HG02642 (cell line): ENCODE data around the gene PWWP2A.

Source experiments
- ATAC-seq: cut with Tn5 transposase; IDR thresholded peaks from one replicate; pipeline ENCODE4 v1.9.1; 2021; ENCODE audit warnings: mild to moderate bottlenecking; ENCODE audit not compliant: unreplicated experiment, poor library complexity

The PWWP2A gene

DNA sequence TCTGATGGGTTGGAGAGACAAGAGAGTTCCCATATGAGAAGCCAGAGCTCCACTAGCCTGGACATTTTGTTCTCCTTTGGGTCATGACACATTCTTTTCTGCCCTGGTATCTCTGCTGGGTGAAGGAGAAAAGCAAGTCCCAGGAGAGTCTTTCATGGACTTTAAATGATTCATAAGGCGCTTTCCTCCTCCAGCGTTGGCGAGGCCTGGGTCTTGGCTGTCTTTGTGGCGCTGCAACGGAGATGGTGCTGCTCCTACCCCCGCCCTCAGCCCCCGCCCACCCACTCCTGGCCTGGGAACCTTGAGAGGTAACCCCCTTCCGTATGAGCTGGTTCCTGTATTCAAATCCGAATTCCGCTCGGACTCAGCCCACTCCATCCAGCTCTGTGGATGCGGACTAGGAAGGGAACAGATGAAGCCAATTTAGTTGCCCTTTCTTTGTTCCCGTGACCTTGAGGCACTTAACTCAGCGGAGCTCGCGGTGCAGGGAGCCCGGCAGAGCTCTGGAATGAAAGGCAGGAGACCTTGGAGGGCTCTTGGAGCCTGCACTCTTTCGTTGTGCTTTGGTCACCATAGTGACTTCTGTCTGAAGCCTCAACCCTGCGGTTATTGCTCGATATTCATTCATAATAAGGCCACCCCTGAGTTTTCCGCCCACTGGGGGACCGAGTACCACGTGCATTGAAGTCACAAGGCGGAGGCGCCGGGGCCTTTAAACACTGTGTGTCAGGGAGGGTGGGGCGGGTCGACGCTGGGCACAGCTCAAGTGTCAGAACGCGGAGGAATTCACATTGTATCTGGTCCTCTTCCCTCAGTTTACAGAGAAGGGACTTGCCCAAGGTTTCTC lies 14.0 kb upstream of the PWWP2A start:
- ATAC-seq: no peak

DNA sequence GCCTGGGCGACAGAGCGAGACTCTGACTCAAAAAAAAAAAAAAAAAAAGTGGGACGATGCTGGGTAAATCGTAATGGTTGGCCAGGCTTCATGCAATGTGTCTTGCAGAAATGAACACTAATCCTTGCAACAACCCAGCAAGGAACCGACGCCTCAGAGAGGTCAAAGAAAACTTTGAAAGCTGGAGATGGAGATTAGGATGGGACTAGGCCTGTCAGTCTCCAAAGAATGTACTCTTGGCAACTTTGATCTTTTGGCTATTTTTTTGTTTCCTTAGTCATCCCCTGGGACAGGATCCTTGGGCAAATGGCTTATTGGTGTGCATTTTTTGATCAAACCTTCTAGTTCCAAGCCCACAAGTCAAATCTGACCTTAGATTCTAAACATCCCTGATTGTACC lies 10.6 kb upstream of the PWWP2A start:
- no peak for ATAC-seq

DNA sequence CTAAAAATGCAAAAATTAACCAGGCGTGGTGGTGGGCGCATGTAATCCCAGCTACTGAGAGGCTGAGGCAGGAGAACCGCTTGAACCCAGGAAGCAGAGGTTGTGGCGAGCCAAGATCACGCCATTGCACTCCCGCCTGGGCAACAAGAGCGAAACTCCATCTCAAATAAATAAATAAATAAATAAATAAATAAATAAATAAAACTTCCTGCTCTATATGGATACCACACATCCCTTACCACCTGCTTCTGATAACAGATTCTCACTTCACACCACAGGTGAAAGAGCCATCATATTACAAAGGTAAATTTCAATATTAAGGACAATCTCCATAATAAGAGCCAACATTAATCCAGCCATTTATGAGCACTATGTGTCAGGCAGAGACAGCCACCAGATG lies 9.4 kb upstream of the PWWP2A start:
- ATAC-seq: no peak

DNA sequence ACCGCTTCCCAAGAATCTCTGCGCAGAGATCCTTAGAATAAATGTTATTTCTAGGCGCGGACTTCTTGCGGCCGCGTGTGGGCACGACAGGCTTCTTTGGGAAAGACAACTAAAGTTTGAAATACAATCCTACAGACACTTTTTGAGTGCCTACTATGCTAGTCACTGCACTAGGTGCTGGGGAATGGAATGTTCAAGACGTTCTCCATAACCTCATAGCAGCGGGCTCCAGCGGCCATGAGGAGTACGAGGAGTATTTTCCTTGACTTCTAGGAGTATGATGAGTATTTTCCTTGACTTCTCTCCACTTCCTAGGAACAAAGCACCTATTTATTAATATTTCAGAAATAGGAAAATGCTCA lies 636 bp upstream of the PWWP2A start:
- ATAC-seq: peak; percentile 0

DNA sequence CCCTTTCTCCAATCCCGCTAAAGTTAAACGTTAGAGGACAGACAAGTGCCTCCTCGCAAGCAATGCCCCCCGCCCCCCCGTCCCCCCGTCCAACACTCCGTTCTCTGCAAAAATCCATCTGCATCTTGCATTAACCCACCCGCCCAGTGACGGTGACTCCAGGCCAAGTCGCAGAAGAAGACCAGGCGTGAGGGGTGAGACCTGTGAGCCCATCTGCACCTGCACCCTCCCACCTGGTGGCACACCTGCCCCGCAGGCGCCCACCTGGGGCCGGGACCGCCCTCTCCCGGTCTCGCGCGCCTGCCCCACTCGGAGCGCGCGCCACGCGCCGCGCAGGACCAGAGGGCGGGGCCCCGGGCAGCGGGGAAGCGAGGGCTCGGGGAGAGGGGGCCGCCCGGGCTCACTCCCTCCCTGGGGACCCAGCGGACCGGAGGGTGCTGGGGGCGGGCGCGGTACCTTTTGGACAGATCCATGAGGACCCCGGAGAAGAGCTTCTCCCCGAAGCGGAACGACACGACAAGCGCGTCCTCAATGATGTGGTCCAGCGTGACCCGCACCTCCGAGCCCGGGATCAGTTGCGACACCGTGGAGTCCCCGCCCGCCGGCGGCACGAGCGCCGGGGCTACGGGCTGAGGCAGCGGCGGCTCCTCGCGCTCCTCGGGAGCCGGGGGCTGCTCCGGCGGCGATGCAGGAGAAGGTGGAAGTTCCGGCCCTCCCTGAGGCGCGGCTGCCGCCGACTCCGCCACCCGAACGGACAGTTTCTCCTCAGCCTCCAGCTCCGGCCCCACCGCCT lies 705 bp downstream of the PWWP2A start:
- peak; percentile 29 for ATAC-seq

DNA sequence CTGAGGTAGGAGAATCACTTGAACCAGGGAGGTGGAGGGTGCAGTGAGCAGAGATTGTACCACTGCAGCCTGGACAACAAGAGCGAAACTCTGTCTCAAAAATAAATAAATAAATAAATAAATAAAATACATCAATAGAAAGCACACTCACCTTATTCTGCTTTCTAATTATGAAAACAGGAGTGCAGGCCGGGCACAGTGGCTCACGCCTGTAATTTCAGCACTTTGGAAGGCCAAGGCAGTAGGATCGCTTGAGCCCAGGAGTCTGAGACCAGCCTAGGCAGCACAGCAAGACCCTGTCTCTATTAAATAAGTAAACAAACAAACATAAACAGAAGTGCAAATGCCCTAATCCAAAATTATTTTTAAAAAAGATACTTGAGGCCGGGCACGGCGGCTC lies 2.3 kb downstream of the PWWP2A start:
- ATAC-seq: no peak

DNA sequence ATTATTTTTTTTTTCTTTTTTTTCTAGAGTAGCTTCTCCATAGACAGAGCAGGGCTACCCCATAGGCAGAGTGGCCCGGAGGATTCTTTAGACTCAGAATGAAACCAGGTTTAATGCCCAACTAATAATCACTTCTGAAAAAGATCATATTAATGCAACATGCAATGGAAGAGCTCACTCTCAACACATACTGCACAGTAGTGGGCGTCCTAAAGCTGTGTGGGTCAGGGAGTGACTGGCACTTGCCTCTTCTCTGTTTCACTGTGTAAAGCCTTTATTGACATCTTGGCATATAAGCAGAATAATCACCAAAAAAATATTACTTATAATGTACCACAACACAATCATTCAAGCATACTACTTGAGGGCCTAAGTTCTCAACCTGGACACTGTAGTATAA lies 11.1 kb downstream of the PWWP2A start:
- no peak for ATAC-seq

DNA sequence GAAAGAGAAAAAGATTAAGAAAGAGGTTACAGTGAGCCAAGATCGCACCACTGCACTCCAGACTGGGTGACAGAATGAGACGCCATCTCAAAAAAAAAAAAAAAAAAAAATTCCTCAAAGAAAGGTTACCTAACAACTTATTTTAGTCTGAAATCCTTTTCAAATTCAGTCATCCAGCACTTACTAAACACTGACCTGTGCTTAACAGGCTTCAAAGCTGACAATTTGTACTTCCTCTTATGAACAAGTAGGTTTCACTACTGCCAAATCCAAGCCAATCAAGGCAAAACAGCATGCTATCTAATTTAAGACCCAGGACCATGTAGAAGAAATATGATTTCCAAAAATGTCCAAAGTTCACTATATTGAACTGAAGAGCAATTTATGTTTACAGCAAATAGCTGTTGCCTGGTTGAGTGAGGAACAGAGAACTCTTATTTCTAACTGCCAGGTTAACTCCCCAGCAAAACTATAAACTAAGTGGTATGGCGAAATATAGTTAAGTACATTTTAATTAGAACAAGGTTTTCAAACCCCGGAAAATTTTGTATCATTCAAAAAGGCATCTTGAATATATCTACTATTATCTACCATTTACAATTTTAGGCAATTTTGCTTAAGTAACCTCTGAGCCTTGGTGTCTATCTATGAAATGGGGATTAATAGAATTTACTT lies 13.4 kb downstream of the PWWP2A start:
- peak; percentile 87 for ATAC-seq

DNA sequence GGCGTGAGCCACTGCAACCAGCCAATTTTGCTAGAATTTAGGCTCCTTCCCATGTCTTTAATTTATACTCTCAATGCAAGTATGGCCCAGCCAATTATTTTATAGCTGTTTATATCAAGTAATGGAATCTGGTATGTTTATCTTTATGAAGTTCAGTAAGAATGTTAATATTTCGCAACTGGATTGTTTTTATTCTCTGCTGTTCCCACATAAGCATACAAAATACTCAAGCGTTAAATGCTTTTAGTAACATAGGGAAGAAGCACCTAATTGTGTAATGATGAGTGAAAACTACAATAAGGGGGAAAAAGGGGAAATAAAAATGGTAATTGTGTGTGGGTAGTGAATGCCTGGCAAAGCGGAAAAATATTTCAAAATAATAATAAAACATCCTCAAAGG lies 21.3 kb downstream of the PWWP2A start:
- no peak for ATAC-seq

DNA sequence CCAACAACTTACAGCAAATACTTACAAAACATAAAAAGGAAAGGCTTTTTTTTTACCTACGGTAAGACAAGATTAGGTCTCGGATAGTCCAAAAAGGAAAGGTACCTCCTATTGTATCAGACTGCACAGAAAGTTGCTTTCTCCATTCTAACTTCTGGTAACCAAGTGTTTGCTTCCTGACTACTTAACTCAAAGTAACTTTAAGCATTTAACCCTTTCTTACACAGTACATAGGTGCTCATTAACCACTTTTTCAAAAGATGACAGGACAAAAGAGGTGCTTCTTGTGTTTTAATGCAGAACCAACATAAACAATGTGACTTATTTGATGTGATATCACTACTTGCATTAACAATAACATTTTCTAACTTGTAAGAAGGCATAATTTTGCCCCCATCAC lies 23.1 kb downstream of the PWWP2A start:
- no peak for ATAC-seq

DNA sequence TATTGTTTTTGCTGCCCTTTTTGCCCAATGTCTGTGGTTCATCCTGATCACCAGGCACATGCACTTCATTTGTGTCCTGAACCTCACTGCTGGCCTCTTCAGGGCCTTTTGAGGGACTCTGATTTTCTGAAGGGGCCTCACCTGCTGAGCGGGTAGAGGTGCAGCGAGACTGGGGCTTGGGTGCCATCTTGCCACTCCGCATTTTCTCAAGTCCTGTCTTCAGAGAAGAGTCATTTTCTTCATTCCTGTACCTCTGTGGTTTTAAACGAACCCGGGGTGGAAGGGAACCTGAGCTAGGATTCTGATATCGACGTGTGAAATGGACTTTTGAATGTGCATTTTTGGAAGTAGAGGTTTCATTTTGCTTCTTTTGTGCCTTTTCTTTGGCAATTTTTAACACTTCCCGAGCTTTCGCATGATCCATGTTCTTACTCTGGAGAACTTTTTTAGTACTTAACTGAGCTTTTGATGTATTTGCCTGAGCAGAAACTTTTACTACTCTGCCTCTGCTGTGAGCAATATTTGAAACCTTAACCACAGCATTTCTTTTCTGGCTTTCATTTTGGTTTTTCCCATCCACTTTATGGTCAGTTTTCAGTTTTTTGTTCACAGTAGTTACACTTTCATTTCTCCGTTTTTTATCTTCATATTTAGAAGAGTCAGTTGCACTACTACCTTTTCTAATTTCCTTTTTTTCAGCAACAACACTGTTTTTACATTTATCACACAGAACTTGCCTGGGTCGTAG lies 26.1 kb downstream of the PWWP2A start:
- peak; percentile 75 for ATAC-seq

DNA sequence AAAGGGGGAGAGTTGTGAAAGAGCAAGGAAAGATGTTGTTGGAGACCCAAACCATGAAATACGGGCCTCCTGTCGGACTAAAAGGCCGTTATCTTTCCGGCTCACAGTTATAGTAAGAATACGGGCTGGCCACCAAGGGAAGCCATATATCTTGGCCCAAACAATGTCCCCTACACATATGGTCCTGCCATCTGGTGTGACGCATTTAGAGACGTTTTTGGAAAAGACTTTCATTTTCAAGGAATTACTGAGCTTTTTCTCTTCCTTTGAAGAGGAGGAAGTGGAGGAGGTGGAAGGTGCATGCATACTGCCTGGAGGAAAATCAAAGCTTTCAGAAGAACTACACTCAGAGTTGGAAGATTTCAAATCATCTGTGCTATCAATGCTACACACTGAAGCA lies 26.7 kb downstream of the PWWP2A start:
- ATAC-seq: no peak

DNA sequence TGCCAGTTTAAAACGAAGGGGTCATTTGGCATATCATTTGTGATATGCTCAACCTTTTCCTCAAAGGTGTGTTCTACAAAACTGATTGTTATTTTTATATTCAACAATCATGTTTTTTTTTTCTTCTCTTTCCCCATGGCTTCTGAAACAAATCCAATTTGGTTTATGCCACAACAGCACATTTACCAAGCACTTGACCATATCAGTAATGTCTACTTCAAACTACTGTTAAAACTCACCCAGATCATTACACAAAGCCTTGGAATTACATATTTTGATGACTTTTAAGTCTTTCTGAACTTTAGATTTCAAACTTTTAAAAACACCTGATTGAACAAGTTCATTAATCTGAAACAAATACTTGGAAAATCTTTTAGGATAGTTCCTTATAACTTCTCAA lies 29.2 kb downstream of the PWWP2A start:
- ATAC-seq: no peak

DNA sequence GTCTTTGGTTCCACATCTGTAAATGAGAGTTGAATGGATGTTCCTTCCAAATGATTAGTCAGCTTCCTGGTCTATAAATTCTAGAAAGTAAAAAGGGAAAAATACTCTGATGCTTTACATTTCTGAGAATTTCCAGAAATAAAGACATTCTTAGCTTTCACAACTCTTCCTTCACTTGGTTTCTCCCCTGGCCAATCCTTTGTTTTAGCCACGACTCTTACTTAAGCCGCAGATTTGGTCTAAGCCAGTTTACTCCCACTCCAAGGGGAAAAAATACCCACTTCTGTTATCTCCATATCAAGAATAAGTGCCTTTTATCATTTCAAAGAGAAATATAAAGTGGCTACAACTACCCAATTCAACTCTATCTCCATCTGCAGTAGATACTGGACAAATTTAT lies 29.7 kb downstream of the PWWP2A start:
- no peak for ATAC-seq

DNA sequence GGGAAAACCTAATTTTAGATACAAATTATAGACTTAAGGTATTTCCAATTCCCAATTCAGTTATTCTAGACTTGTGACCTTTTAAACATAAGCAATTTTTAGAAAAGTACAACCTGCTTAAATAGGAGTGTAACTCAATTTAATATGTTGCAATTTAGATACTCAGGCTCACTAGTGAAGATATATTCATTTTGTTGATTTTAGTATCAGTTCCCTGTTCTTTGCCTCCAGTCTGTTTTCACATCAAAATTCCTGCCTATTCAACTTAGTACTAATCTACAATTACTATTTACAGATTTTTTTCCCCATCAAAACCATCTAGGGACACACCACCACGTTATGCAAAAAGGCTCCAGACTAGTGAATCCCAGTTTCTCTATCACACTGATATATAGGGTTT lies 30.4 kb downstream of the PWWP2A start:
- no peak for ATAC-seq

DNA sequence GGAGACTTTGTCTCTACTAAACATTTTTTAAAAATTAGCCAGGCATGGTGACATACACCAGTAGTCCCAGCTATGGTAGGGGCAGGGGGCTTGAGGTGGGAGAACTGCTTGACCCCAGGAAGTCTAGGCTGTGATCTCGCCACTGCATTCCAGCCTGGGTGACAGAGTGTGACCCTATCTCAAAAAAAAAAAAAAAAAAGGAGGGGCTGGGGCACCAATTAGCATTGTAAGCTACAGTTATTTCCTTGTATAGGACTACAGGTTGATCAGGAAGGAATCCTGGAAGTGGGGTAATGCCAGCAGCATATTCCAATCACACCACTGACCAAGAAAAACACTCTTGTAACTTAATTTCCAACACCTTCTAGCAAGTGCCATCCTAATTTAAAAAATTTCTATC lies 32.1 kb downstream of the PWWP2A start:
- ATAC-seq: no peak

DNA sequence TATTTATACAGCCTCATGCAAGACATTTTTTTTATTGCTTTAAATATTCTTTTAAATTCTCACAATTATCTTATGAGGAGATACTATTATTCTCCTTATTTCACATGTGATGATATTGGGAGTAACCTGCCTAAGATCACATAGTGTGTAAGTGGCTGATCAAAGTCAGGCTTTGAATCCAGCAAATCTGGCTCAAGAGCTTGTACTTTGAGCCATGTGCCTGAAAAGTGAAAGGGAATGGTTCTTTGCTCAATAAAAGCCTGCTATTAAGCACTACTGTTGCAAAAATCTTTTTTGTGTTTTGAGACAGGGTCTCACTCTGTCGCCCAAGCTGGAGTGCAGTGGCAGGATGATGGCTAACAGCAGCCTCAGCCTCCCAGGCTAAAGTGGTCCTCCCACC lies 35.1 kb downstream of the PWWP2A start:
- no peak for ATAC-seq

DNA sequence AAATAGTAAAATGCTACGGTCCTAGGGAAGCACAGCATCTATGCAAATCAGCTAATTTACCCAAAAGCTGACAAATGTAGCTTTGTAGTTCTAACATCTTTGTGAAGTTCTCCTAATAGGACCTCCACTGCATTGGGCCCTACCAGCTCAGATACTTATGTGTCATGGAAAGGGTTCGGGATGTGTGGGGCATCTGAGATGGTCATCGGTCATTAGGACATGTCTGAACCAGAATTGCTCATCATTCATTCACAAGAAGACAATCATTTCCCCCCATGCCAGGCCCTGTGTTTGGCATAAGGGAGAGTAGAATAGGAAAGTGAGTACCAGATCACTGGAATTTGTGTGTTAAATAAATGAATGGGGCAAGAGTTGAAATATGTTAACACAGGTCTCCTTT lies 35.7 kb downstream of the PWWP2A start:
- ATAC-seq: no peak

DNA sequence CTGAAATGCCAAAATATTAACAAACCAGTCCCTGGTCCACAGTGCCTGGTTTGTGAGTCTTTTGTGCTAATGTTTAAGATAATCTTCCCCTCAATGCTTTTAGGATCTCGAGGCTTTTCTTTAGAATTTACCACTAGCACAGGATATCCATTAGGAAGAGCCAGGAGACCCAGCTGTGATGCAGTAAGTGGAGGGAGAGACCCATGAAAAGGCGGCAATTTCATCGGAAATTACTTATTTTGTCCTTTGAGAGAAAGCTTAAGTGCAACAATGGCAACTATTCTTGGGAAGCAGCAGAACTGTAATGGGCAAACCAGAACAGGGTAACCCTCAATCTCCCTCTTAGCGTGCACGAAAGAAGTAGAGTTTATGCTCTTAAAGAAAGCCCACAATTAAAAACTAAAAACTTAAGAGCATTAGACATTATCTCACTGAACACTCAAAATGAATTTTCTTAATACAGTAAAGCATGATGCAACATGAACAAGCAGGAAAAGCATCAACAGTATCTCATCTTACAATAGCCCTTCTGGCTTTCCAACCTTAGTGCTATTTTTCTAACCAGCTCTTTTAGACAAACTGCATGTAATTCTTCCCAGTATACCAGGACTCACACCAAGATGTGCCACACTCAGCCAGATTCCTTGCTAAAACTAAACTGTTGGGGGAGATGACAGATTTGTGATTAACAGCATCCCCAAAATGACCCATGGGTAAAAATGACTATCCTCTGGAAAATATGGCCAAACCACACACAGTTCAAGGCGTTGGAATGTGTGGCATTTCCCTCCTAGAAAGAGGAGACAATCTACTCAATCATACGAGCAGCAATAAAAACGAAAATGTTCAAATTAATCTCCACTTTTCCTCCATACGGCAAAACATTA lies 36.4 kb downstream of the PWWP2A start:
- no peak for ATAC-seq

DNA sequence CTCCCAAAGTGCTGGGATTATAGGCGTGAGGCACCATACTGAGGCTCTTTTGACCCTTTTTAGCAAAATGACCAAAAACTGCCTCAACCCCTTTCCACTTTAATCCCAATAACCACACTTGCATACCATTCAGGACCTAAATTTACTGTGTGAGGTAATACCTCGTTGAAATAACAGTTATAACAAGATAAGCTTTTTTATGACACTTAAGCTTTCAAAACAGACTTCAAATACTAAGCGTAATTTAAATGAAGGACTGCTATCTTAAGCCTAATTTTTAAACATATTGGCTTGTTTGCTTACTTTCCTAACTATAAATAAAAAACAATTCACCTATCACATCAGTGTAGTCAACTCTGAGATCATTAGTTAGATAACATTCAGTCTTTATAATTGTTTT lies 37.8 kb downstream of the PWWP2A start:
- ATAC-seq: no peak
